Measurements from ENCODE around the gene FOXS1. TPM values are rescaled to one million over a fixed set of nuclear protein-coding genes. Genes with fewer than 3 reads are reported as not detected.

Gene FOXS1
- not detected for total RNA-seq
- long read RNA-seq, partial matches to known transcripts, result 0 of 1 reads
- long read RNA-seq, other reads (novel, unspliced or antisense), result 0 of 1 reads

DNA sequence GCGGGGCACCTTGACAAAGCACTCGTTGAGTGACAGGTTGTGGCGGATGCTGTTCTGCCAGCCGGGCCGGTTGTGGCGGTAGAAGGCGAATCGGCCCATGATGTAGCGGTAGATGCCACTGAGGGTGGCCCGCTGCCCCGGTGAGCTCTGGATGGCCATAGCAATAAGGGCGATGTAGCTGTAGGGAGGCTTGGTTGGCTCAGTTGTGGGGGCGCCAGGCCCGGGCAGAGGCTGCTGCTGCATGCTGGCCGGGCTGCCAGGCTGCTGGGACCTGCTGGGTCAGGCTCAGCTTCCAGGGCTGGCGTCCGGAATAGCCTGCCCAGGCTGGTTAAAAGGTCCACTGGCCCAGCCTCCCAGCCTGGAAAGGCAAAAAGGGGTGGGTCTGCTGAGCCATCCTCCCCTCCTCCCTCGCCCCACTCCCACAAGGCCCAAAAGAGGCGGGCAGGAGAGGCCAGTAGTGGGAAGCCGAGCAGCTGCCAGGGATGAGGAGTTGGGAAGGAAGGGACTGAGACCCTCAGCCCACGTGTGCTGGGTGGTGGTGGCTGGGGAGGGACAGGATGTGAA is at the start of gene FOXS1:
Gene FOXS1 (minus strand): TSS at position 305 of the 564 bp plus-strand sequence. CDS start 62 bp downstream, at position 243.
- DNase-seq (ENCODE audit: low spot score), result no peak

DNA sequence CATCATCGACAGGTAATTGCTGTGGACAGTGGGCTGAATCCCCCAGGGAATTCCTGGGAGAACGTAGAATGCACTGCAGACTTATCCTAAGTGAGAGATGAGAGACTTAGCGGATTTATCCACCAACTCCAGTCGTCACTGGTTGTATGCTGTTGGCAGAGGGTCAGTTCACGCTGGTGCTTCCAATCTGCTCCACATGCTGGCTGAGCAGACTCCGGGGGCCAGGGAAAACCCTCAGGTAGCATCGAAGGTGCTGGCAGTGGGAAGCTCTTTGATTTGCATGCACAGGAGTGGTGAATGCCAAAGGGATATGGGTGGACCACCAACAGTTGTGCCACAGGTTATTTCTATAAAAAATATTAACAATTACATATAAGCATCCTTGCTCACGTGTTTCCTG is 45.2 kb upstream of the FOXS1 start:
- DNase-seq (ENCODE audit: low spot score), result no peak

DNA sequence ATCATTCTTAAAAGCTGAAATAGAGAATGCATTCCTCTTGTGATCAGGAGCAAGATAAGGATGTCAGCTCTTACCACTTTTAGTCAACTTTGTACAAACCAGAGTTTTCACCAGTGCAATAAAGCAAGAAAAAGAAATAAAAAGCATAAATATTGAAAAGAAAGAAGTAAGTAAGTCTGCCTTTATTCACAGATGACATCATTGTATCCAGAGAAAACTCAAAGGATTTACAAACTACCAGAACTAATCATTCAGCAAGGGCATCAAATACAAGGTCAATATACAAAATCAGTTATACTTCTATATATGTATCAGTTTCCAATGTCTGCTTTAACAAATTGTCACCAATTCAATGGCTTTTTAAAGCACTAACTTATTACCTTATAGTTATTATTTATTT is 38.4 kb upstream of the FOXS1 start:
- DNase-seq (ENCODE audit: low spot score), result no peak

DNA sequence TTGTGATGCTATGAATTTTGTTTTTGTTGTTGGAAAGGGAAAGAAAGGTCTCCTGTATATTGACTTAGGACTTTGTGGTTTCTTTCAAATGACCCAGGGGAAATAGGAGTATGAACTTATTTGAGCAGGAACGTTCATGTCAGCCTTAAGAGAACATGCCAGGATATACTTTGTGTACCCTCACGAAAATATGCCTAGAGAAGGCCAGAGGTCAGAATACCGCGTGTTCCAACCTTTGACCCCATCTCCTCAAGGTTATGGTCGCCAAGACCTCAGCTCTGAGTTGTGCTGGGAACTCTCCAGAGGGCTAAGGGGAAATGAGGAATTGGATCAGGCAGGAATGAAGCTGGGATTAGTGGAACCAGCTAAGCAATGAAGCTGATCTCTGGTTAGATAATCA is 36.5 kb upstream of the FOXS1 start:
- no peak for DNase-seq (ENCODE audit: low spot score)

DNA sequence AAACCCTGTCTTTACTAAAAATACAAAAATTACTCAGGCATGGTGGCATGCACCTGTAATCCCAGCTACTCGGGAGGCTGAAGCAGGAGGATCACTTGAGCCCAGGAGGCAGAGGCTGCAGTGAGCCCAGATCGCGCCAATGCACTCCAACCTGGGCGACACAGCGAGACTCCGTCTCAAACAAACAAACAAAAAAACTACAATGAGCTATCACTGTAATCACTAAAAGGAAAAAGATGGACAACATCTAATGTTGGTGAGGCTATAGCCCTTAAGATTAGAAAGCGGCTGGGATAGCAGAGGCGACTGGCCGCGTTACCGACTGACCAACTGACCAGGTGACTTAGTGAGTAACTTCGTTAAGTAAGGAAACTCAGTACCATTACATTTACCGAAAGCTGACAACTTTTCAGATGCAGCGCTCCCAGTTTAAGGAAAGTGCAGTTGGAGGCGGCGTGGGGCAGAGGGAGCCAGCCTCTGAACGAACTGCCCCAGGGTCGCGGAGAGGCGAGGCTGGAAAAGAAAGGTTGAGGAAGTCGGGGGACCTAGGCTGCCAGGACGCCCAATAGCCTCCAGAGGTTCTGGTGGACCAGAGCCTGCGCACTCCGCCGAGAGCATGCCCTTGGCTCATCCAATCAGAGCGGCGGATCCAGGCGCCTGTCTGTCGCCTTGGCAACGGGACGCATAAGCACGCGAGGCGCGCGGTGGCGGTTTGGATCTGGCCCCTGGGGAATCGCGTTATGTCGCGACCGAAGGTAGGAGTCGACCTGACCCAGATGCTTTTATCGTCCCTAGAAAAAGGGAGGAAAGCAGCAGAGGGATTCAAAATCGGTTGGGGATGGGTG is 34.0 kb upstream of the FOXS1 start:
- peak; percentile 97 for DNase-seq (ENCODE audit: low spot score)

DNA sequence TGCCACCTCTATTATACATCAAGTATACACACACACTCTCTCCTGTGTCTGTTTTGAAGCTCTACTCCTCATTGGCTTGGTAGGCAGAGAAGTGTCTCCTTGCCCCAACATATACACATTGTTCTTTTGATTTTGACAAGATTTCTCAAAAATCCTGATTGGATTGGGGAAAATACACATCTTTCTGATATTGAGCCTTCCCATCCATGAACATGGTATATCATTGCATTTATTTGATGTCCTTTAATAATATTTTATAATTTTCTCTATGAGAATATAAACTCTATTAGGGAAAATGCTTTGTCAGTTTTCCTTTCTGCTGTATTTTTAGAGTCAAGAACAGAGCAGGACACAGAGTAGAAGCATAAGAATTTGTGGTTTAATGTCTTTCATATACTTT is 32.3 kb upstream of the FOXS1 start:
- DNase-seq (ENCODE audit: low spot score), result no peak

DNA sequence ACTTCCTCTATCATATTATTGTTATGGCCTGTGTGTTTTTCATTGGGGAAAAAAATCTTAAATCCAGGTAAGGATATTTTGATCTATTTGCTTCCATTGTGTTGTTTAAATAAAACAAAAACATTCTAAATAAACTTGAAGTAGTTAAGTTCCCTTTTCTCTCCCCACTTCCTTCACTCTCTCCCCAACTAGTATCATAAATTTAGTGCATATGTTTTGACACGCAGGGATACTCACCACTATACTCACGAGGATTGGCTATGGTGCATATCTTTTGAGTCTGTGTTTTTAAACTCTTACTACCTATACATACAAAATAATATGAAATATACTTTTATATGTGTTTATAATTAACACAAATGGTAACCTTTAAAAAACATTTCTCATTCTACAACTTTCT is 30.3 kb upstream of the FOXS1 start:
- no peak for DNase-seq (ENCODE audit: low spot score)

DNA sequence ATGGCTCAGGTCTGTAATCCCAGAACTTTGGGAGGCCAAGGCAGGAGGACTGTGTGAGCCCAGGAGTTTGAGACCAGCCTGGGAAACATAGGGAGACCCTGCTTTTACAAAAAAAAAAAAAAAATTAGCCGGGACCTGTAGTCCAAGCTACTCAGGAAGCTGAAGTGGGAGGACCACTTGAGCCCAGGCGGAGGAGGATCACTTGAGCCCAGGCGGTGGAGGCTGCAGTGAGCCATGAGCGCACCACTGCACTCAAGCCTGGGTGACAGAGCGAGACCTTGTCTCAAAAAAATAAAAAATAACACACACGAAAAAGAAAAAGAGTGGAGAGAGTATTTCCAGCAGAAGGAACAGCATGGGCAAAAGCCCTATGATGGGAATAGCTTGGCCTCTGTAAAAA is 27.0 kb upstream of the FOXS1 start:
- DNase-seq (ENCODE audit: low spot score), result no peak

DNA sequence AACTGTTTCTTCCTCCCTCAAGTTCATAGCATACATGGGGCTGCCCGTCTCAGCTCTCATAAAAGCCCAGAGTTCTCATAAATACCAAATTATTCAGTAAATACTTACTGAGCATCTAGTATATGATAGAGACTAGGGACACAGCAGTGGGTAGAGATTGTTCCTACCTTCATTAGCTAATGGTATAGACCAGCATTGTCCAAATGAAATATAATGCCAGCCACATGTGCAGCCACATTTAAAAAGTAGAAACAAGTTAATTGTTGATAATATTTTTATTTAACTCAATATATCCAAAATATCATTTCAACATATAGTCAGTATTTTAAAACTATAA is 26.2 kb upstream of the FOXS1 start:
- no peak for DNase-seq (ENCODE audit: low spot score)

DNA sequence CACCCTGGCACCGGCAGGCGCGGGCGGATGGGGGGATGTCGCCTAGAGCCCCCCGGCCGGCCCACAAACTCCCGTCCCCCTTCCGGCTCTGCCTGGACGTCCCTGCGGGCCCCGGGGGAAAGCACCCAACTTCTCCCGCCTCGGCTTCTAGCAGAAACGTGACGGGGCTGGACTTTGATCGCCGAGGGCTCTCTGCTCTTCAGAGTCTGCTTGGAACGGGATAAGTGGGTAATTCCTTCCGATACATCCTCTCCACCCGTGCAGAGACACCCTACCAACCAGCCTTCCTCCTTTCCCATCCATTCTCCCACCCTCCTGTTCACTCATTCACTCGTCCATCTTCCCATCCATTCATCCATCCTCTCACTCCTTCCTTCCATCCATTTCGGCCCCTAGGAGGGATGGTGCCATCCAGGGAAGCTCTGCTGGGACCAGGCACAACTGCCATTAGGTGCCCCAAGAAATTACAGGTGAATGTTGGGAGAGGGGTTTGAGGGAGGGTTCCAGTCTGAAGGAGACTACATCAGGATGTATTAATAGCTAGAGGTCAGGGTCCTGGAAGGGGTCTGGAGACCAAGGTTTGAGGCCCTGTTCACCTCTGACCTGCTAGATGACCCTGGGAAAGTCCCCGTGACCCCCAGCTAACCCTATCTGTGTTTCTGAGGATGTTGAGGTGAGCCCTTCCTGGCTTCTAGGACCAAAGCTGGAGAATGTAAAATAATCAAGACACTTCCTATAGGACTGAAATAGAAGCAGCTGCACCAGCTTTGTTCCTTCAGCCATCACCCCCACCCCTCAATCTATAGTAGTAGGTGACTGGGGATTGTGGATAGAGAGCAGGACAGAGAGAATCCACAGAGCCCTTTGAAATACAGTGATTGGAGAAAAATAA is 25.6 kb upstream of the FOXS1 start:
- peak; percentile 53 for DNase-seq (ENCODE audit: low spot score)

DNA sequence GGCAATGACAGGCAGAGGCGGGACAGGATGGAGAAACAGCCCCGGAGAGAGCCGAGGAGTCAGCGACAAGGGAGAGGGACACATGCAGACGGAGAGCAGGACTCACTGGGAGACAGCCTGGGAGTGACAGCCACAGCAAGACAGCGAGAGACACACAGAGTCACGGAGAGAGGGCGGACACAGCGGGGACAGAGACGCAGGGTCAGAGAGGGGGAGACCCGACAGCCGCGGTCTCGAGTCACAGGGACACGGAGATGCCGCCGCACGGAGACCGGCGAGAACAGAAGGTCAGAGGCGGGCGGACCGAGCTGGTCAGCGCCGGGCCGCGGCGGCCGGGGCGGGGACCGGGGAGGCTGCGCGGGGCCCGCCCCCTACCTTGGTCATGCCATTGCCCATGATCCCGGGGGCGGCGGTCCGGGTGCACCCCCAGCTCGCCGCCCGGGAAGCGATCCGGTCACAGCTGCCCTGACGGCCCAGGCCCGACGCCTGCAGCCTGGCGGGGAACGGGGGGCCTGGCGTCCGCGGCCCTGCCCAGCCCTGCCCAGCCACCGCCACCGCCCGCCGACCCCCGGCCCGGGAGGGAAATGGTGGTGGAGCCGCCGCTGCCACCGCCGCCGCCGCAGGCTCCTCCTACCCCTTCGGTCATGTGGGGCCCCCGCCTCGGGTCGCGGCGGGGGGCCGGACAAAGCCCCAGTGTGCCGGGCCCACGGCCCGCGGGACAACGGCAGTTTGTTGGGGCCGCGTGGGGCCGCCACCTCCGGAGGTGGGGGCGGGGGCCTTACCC is 24.7 kb upstream of the FOXS1 start, which contains the start of the genes DUSP15 and TTLL9:
Gene DUSP15 (minus strand): TSS at position 586 of the 784 bp plus-strand sequence. CDS start 190 bp downstream, at position 396.
Gene TTLL9 (plus strand): TSS at position 693 of the 784 bp plus-strand sequence. CDS start 493 bp downstream, outside the sequence.
- DNase-seq (ENCODE audit: low spot score), result peak; percentile 89

DNA sequence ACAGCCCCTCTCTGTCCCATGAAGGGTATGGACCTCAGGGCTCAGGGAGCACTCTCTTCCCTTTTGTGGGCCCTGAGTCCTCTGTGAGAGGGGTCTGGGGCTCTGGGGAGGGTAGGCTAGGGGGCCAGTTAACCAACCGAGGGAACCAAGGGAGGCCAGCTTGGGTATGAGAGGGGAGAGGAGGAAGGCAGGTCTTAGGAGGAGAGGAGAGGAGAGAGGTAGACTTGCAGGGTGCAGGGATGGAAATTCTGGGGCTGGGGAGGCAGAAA is 24.2 kb upstream of the FOXS1 start:
- DNase-seq (ENCODE audit: low spot score), result no peak

DNA sequence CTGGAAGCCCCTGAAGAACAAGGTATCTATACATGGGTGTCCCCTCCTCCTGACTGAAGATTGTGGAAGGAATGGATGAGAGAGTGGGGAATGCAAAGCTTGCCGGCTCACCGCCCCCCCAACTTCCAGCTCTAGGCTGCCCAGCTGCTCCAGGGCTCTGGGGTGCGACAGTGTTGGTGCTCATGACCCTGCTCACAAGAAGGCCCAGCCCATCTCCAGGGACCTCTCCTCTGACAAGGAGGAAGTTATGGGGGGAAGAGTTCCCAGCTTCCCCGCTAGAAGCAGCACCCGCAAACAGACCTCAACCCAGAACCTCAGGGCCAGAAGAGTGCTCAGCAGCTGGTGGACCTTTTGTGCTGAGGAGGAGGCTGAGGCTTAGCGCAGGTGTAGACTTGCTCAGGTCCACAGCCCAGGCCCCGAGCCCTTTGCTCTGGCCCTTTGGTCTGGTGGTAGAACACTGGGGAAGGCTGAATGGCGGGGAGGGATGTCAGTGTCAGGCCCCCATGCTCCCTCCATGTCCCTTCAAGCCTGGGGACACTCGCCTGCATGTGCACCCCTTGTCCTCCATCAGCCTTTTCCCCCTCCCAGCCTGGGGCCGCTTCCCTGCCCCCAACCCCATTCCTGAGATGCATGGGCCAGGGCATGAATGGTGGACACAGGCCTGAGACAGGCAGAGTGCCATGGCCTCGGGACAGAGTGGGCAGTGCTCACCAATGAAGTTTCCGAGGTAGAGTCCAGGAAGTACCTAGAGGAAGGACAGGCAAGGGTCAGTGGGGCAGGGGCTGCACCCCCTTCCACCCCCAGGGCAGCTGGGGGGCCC is 23.7 kb upstream of the FOXS1 start:
- DNase-seq (ENCODE audit: low spot score), result peak; percentile 84

DNA sequence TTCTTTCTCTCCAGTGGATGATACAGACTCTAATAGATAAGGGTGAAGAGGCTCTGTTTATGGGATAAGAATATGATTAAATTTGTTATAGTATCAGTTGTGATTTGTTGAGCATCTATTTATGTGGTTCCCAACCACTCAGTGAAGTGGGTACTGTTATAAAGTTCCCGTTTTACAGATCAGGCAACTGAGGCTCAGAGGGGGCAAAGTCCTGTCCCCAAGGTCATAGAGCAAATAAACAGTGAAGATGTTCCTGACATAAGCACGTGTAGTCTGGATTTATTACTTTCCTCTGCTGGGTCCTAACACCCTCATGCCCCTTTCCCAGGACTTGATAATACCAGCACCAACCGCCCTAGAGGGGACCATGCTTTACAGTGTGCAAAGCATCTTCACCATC is 20.8 kb upstream of the FOXS1 start:
- DNase-seq (ENCODE audit: low spot score), result no peak

DNA sequence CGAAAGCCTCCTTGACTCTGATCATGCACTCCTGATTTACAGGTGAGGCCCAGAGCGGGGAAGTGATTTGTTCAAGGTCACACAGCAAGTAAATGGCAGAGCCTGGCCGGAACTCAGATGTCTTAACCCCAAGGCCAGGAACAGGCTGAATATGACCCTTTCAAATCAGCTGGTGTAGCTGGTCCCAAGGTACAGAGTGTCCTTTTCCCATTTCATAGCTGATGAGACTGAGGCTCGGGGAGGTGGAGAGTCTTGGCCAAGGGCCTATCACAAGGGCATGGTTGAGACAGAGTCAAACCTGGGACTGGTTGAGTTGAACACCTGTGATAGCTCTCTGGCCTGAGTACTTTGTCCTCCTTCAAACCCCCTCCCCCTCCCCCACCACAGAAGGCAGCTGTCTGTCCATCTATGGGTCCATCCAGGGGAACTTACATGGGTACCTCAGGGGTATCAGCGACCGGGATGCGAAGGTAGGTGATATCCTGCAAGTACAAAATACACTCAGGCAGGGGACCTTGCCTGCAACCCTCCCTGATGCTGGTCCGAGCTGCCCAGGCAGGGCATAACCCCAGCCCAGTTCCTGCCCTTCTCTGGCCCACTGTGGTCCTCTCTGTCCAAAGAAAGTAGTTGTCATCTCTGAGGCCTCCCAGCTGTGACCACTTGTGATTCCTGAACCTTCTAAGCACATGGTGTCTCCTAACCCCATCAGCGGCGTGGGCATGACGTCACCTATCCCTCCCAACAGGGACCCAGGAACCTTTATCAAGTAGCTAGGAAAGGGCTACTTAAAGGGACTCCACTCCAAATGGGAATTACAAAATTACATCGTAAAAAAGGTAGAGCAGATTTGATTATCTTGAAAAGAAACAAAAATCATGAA is 19.4 kb upstream of the FOXS1 start:
- peak; percentile 72 for DNase-seq (ENCODE audit: low spot score)

DNA sequence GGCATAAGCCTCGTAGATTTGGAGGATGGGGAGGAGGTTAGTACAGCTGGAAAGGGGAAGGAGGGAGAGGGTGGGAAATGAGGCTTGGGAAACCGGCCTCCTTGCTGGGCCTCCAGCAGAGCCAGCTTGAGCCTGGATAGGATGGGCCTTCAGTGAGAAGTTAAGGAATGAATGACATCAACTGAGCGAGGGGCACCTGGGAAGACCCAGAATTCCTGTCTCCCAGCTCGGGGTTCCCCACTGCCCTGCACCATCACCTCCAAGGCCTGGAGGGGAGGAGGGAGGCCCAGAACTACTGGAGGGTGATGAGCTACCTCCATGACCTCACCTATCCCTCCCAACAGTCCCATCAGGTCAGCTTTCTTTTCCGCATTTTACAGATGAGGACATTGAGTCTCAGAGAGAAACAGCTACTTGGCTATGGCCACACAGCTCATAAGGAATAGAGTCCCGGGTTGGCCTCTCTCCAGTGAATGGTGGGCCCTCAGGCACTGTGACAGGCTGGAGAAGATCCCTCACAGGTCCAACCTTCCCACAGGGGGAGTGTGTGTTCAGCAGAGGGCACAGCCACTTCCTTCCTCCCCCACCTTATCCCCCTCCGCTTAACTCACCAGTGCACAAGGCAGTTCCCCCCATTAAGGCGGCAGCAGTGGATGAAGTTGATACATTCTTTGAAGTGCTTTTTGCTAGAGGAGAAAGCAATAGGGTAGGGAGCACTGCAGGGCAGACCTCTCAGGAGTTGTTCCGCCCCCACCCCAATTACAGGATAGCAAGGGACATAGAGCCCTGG is 18.1 kb upstream of the FOXS1 start:
- DNase-seq (ENCODE audit: low spot score), result peak; percentile 39

DNA sequence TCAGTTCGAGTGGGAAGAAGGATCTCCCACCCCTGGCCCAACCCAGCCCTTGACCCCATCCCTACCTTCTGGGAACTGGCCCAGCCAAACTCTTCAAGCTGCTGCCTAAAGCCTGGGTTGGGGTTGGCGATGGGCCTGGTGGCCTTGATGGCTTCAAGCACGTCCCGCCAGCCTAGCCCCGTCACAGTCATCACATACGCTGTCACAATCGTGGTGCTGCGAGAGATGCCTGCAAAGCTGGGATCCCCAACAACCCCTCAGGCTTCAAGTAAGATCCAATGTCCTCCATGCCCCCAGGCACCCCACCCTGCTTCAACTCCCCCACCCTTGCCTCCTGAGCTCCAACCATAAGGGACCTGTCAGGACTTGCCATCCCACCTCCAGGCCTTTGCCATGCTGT is 17.1 kb upstream of the FOXS1 start:
- DNase-seq (ENCODE audit: low spot score), result peak; percentile 73

DNA sequence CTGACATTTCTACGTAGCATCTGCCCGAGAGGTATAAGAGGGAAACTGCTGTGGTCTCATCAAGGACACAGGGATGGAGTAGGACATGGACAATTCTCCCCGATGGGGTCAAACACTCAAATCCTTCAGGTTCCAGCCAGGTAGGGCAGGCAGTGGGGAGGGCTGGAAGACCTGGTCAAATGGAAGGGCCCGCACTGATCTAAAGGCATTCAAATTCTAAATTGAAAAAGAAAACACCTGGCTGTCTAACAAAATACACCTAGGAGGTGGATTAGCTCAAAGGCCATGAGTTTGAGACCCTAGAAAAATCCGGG is 16.7 kb upstream of the FOXS1 start:
- DNase-seq (ENCODE audit: low spot score), result no peak
